T47D (cell line): ENCODE results near the gene ADORA2A.

ENCODE experiments used
- DNase-seq, 2 experiments: peaks; one replicate each; pipeline versions ENCODE4 v3.0.0 to v3.0.0-alpha.2; 2011 to 2012; ENCODE audit warnings: low read depth in 1 of 2, low spot score in 1 of 2
- JUND ChIP-seq: IDR thresholded peaks from 2 replicates; pipeline ENCODE4 v1.6.1; 2012; ENCODE audit warnings: low read depth
- in situ Hi-C: cut with HindIII; loops from 2 replicates; pipeline ENCODE4 v1.10.0; 2016; ENCODE audit warnings: low sequenced_read_pairs, low pct_unique_long_range_greater_than_20kb

ADORA2A gene

GRCh38 chr22:24414984-24415945, 12.1 kb upstream of the ADORA2A start:
- TF ChIP-seq JUND, result no peak
- in situ Hi-C loops, result no loop called here
- DNase-seq, result no peak

- TF ChIP-seq JUND, result no peak
- DNase-seq, result no peak
- in situ Hi-C loops, result no loop called here
Measured at GRCh38 chr22:24416095-24416494, 11.3 kb upstream of the ADORA2A start.

GRCh38 chr22:24416611-24417010, 10.8 kb upstream of the ADORA2A start:
- DNase-seq, result no peak
- TF ChIP-seq JUND, result no peak
- in situ Hi-C loops, result no loop called here

- in situ Hi-C loops, result no loop called here
- no peak for DNase-seq
- TF ChIP-seq JUND, result no peak
Measured at GRCh38 chr22:24417200-24417599, 10.2 kb upstream of the ADORA2A start.

- TF ChIP-seq JUND, result no peak
- DNase-seq, result no peak
- in situ Hi-C loops, result no loop called here
Measured at GRCh38 chr22:24417901-24418641, 9.3 kb upstream of the ADORA2A start.

GRCh38 chr22:24418786-24419474, 8.5 kb upstream of the ADORA2A start:
- DNase-seq, result no peak
- no peak for TF ChIP-seq JUND
- in situ Hi-C loops, result no loop called here

GRCh38 chr22:24419475-24419850, 7.9 kb upstream of the ADORA2A start:
- no peak for TF ChIP-seq JUND
- in situ Hi-C loops, result no loop called here
- DNase-seq, result no peak

- in situ Hi-C loops, result no loop called here
- no peak for DNase-seq
- TF ChIP-seq JUND, result no peak
Measured at GRCh38 chr22:24420072-24420976, 7.1 kb upstream of the ADORA2A start.

- no peak for TF ChIP-seq JUND
- in situ Hi-C loops, result no loop called here
- DNase-seq, result no peak
Measured at GRCh38 chr22:24420977-24421343, 6.4 kb upstream of the ADORA2A start.

GRCh38 chr22:24421428-24421931, 5.9 kb upstream of the ADORA2A start:
- TF ChIP-seq JUND, result no peak
- in situ Hi-C loops, result no loop called here
- peak in 1 of 2 experiments; percentile 34 for DNase-seq

- no peak for DNase-seq
- no peak for TF ChIP-seq JUND
- in situ Hi-C loops, result no loop called here
Measured at GRCh38 chr22:24422102-24422665, 5.2 kb upstream of the ADORA2A start.
